HepG2 (cell line): ENCODE data around the gene CBX6. TPM values are rescaled to one million over a fixed set of nuclear protein-coding genes. Genes with fewer than 3 reads are reported as not detected.

Experiments used
- AGO2 ChIP-seq: fragments of 200-400 bp; formaldehyde crosslinking; optimal IDR thresholded peaks from 2 replicates; pipeline ENCODE3; 2017; ENCODE audit warnings: mild to moderate bottlenecking, low read depth, low read length, moderate library complexity
- ATF7-NPFF ChIP-seq: sonication (generic); formaldehyde crosslinking; IDR thresholded peaks from 2 replicates; pipeline ENCODE4 v1.8.1; 2023; ENCODE audit warnings: mild to moderate bottlenecking, low read depth, missing genetic modification reagents, moderate library complexity
- FOXO1 ChIP-seq: sonication (generic); formaldehyde crosslinking; IDR thresholded peaks from 2 replicates; pipeline ENCODE4 v1.4.0; 2020; ENCODE audit warnings: missing genetic modification reagents
- GABPB1 ChIP-seq: IDR thresholded peaks from 2 replicates; pipeline ENCODE4 v1.6.1; 2016; ENCODE audit warnings: mild to moderate bottlenecking, missing genetic modification reagents, moderate library complexity, missing compliant biosample characterization
- GATAD2A ChIP-seq: IDR thresholded peaks from 2 replicates; pipeline ENCODE4 v1.6.1; 2016
- HOXA9 ChIP-seq: sonication (generic); formaldehyde crosslinking; IDR thresholded peaks from 2 replicates; pipeline ENCODE4 v1.8.1; 2022; ENCODE audit warnings: missing genetic modification reagents, mild to moderate bottlenecking, moderate library complexity, borderline replicate concordance
- MAX ChIP-seq: IDR thresholded peaks from 2 replicates; pipeline ENCODE4 v1.6.1; 2012; ENCODE audit warnings: inconsistent platforms
- MEF2D ChIP-seq: sonication (generic); formaldehyde crosslinking; IDR thresholded peaks from 2 replicates; pipeline ENCODE4 v1.5.1; 2020; ENCODE audit warnings: mild to moderate bottlenecking, missing genetic modification reagents
- MXD3 ChIP-seq: IDR thresholded peaks from 2 replicates; pipeline ENCODE4 v1.6.1; 2016; ENCODE audit warnings: mild to moderate bottlenecking, missing biosample characterization, missing genetic modification reagents
- NCOA5 ChIP-seq: sonication (generic); formaldehyde crosslinking; IDR thresholded peaks from 2 replicates; pipeline ENCODE4 v1.4.0; 2020; ENCODE audit warnings: missing genetic modification reagents
- RFXAP ChIP-seq: sonication (generic); formaldehyde crosslinking; IDR thresholded peaks from 2 replicates; pipeline ENCODE4 v1.4.0; 2020; ENCODE audit warnings: missing genetic modification reagents, borderline replicate concordance
- RNF2 ChIP-seq: fragments of 450-650 bp; conservative IDR thresholded peaks from 2 replicates; pipeline ENCODE4 v1.6.1; 2016; ENCODE audit warnings: low read depth
- SMARCC2 ChIP-seq: fragments of 450-650 bp; IDR thresholded peaks from 2 replicates; pipeline ENCODE4 v1.6.1; 2017; ENCODE audit warnings: antibody characterized with exemption, mild to moderate bottlenecking
- TCF12 ChIP-seq, 2 experiments: fragments of 450-650 bp in 1 of 2; sonication (generic) in 1 of 2; formaldehyde crosslinking in 1 of 2; IDR thresholded peaks; 2 replicates each; pipeline versions ENCODE4 v1.6.1 to v1.8.0; 2017 to 2022; ENCODE audit warnings: antibody characterized with exemption in 1 of 2, mild to moderate bottlenecking in 1 of 2, missing genetic modification reagents in 1 of 2, moderate library complexity in 1 of 2
- TFE3 ChIP-seq: IDR thresholded peaks from 2 replicates; pipeline ENCODE4 v1.6.1; 2016
- XRCC5 ChIP-seq: fragments of 200-400 bp; formaldehyde crosslinking; optimal IDR thresholded peaks from 2 replicates; pipeline ENCODE3; 2017; ENCODE audit warnings: mild to moderate bottlenecking, low read length
- ZFP82 ChIP-seq: sonication (generic); formaldehyde crosslinking; IDR thresholded peaks from 2 replicates; pipeline ENCODE4 v1.5.1; 2020; ENCODE audit warnings: mild to moderate bottlenecking, missing genetic modification reagents, borderline replicate concordance
- ZNF326 ChIP-seq: sonication (generic); formaldehyde crosslinking; IDR thresholded peaks from 2 replicates; pipeline ENCODE4 v1.4.0; 2020; ENCODE audit warnings: missing genetic modification reagents, borderline replicate concordance
- ZNF496 ChIP-seq: sonication (generic); formaldehyde crosslinking; IDR thresholded peaks from 2 replicates; pipeline ENCODE4 v1.8.1; 2023; ENCODE audit warnings: mild to moderate bottlenecking, moderate library complexity, missing genetic modification reagents; ENCODE audit not compliant: insufficient replicate concordance
- ZNF615 ChIP-seq: sonication (generic); formaldehyde crosslinking; IDR thresholded peaks from 2 replicates; pipeline ENCODE4 v1.5.0; 2020; ENCODE audit warnings: mild to moderate bottlenecking, missing genetic modification reagents, borderline replicate concordance
- ZNF891 ChIP-seq: sonication (generic); formaldehyde crosslinking; IDR thresholded peaks from 2 replicates; pipeline ENCODE4 v1.5.0; 2020; ENCODE audit warnings: mild to moderate bottlenecking, missing genetic modification reagents
- polyA plus RNA-seq, 8 experiments: library from polyadenylated mRNA; depleted of rRNA in 3 of 8; stranded (reverse) in 7 of 8; unstranded in 1 of 8; fragments of >200 nt; fragmentation: Illumina TruSeq in 4 of 8; extraction: Trizol in 4 of 8; gene quantifications; 2 replicates each; pipeline versions ENCODE4 v1.2.1 to v1.2.3, GENCODE V29; 2011 to 2016; ENCODE audit warnings: low read depth in 4 of 8, missing spikeins in 1 of 8, mixed read lengths in 1 of 8; ENCODE audit not compliant: insufficient read depth in 1 of 8
- total RNA-seq, 5 experiments: library from RNA; depleted of rRNA; stranded (reverse); fragments of >200 nt; fragmentation: Illumina TruSeq; extraction: Trizol; gene quantifications; 2 replicates each; pipeline ENCODE4 v1.2.3, GENCODE V29; 2016; ENCODE audit warnings: low read depth in 1 of 5
- TF ChIP-seq, protein P1 (sequence below): sonication (generic); formaldehyde crosslinking; IDR thresholded peaks from 2 replicates; pipeline ENCODE4 v1.5.1; 2020; ENCODE audit warnings: mild to moderate bottlenecking, missing genetic modification reagents, moderate library complexity
- TF ChIP-seq, protein P2 (sequence below): sonication (generic); formaldehyde crosslinking; conservative IDR thresholded peaks from 2 replicates; pipeline ENCODE4 v1.8.0; 2022; ENCODE audit warnings: mild to moderate bottlenecking, moderate library complexity, missing genetic modification reagents

The CBX6 gene
- total and polyA plus RNA-seq, 2 of the 13 experiments (the other 11 are each of a cell fraction or from before 2014, with no cell fraction given), result 1.7 to 6.5 TPM

GRCh38 chr22:38843201-38843656 lies 28.8 kb downstream of the CBX6 start (continued):
- TF ChIP-seq GATAD2A (CRISPR knock-in tag) (no peak), FOXO1 (peak; percentile 13; the same call in 1 of the 2 replicates), ATF7-NPFF (CRISPR knock-in tag) (peak; percentile 67; the same call in 1 of the 2 replicates), HOXA9 (CRISPR knock-in tag) (peak; percentile 75), RFXAP (CRISPR knock-in tag) (peak; percentile 22; the same call in 1 of the 2 replicates), ZFP82 (CRISPR knock-in tag) (peak; percentile 73; the same call in 1 of the 2 replicates), TCF12 (IDR thresholded peaks at IDR 0.05) (no peak), TCF12 (CRISPR knock-in tag; IDR thresholded peaks at IDR 0.05) (peak; percentile 33; the same call in 1 of the 2 replicates), MEF2D (CRISPR knock-in tag) (no peak), SMARCC2 (no peak), ZNF496 (CRISPR knock-in tag) (no peak), XRCC5 (peak; percentile 47), MXD3 (CRISPR knock-in tag) (no peak), ZNF326 (CRISPR knock-in tag) (no peak), ZNF891 (CRISPR knock-in tag) (no peak), NCOA5 (CRISPR knock-in tag) (no peak), TFE3 (CRISPR knock-in tag) (no peak), ZNF615 (CRISPR knock-in tag) (no peak), AGO2 (peak; percentile 41), RNF2 (0 out of 2 replicates have a peak, but pooled peaks have one; percentile 42), GABPB1 (peak; percentile 51), MAX (0 out of 2 replicates have a peak, but pooled peaks have one; percentile 45)
- TF ChIP-seq, protein P1, sequence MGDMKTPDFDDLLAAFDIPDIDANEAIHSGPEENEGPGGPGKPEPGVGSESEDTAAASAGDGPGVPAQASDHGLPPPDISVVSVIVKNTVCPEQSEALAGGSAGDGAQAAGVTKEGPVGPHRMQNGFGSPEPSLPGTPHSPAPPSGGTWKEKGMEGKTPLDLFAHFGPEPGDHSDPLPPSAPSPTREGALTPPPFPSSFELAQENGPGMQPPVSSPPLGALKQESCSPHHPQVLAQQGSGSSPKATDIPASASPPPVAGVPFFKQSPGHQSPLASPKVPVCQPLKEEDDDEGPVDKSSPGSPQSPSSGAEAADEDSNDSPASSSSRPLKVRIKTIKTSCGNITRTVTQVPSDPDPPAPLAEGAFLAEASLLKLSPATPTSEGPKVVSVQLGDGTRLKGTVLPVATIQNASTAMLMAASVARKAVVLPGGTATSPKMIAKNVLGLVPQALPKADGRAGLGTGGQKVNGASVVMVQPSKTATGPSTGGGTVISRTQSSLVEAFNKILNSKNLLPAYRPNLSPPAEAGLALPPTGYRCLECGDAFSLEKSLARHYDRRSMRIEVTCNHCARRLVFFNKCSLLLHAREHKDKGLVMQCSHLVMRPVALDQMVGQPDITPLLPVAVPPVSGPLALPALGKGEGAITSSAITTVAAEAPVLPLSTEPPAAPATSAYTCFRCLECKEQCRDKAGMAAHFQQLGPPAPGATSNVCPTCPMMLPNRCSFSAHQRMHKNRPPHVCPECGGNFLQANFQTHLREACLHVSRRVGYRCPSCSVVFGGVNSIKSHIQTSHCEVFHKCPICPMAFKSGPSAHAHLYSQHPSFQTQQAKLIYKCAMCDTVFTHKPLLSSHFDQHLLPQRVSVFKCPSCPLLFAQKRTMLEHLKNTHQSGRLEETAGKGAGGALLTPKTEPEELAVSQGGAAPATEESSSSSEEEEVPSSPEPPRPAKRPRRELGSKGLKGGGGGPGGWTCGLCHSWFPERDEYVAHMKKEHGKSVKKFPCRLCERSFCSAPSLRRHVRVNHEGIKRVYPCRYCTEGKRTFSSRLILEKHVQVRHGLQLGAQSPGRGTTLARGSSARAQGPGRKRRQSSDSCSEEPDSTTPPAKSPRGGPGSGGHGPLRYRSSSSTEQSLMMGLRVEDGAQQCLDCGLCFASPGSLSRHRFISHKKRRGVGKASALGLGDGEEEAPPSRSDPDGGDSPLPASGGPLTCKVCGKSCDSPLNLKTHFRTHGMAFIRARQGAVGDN (CRISPR knock-in tag), result peak; percentile 65
- TF ChIP-seq, protein P2, sequence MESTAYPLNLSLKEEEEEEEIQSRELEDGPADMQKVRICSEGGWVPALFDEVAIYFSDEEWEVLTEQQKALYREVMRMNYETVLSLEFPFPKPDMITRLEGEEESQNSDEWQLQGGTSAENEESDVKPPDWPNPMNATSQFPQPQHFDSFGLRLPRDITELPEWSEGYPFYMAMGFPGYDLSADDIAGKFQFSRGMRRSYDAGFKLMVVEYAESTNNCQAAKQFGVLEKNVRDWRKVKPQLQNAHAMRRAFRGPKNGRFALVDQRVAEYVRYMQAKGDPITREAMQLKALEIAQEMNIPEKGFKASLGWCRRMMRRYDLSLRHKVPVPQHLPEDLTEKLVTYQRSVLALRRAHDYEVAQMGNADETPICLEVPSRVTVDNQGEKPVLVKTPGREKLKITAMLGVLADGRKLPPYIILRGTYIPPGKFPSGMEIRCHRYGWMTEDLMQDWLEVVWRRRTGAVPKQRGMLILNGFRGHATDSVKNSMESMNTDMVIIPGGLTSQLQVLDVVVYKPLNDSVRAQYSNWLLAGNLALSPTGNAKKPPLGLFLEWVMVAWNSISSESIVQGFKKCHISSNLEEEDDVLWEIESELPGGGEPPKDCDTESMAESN, result peak; percentile 46; the same call in 1 of the 2 replicates
